NB4 (cell line): Measurements from ENCODE around the gene MAPK8IP2.

Experiments used
- POLR2A ChIP-seq: IDR thresholded peaks from 2 replicates; pipeline ENCODE4 v1.6.1; 2011; ENCODE audit warnings: mild to moderate bottlenecking; ENCODE audit not compliant: insufficient read length; ENCODE audit errors: extremely low read depth
- TF ChIP-seq, protein P1 (sequence below): IDR thresholded peaks from one replicate; pipeline ENCODE4 v1.5.1; 2012; ENCODE audit warnings: low read depth, low read length

DNA sequence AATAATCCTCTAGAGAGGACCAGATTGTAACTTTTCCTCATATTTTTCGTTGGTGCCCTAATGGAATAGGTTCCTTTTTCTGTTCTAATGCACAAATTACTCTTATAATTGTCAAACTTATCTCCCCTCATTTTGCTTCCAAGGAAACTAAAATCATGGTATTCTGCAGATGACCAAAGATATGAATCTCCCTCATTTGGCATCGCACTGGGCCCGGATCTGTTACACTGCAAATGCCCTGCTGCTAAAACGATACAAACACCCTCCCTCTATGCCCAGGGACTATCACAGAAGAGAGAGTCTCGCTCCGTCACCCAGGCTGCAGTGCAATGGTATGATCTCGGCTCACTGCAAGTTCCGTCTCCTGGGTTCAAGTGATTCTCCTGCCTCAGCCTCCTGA is 47.3 kb upstream of the MAPK8IP2 start:
- TF ChIP-seq POLR2A: no peak
- TF ChIP-seq, protein P1, sequence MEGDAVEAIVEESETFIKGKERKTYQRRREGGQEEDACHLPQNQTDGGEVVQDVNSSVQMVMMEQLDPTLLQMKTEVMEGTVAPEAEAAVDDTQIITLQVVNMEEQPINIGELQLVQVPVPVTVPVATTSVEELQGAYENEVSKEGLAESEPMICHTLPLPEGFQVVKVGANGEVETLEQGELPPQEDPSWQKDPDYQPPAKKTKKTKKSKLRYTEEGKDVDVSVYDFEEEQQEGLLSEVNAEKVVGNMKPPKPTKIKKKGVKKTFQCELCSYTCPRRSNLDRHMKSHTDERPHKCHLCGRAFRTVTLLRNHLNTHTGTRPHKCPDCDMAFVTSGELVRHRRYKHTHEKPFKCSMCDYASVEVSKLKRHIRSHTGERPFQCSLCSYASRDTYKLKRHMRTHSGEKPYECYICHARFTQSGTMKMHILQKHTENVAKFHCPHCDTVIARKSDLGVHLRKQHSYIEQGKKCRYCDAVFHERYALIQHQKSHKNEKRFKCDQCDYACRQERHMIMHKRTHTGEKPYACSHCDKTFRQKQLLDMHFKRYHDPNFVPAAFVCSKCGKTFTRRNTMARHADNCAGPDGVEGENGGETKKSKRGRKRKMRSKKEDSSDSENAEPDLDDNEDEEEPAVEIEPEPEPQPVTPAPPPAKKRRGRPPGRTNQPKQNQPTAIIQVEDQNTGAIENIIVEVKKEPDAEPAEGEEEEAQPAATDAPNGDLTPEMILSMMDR: no peak
